NCI-H460 (cell line): ENCODE data around the gene LTBP1. TPM values are rescaled to one million over a fixed set of nuclear protein-coding genes. Genes with fewer than 3 reads are reported as not detected.

ENCODE experiments used
- DNase-seq: peaks from one replicate; pipeline ENCODE4 v3.0.0-alpha.2; 2016; ENCODE audit warnings: low read depth; ENCODE audit errors: extremely low read depth
- total RNA-seq: library from RNA; depleted of rRNA; stranded (reverse); fragments of >200 nt; shearing (Covaris generic); gene quantifications from 2 replicates; pipeline ENCODE4 v1.2.3, GENCODE V29; 2014

The LTBP1 gene
- total RNA-seq, 1 experiment from 2014 or later: 1.2 TPM

GRCh38 chr2:33104726-33105125, 158.0 kb downstream of the LTBP1 start:
- no peak for DNase-seq

DNA sequence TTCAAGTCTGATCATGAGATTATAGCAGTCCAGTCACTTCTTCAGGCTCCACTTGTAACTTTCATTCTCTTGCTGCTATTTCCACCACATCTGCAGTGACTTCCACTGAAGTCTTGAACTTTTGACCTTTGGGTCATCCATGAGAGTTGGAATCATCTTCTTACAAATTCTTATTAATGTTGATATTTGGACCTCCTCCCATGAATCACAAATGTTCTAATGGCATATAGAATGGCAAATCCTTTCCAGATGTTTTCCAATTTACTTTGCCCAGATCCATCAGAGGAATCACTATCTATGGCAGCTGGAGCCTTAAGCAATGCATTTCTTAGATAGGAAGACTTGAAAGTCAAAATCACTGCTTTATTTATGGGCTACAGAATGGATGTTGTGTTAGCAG, 159.4 kb downstream of the LTBP1 start:
- no peak for DNase-seq

GRCh38 chr2:33107690-33108482, 161.1 kb downstream of the LTBP1 start:
- DNase-seq: no peak

GRCh38 chr2:33108483-33109443, 162.0 kb downstream of the LTBP1 start:
- no peak for DNase-seq

- no peak for DNase-seq
Measured at GRCh38 chr2:33110461-33110860, 163.7 kb downstream of the LTBP1 start.

DNA sequence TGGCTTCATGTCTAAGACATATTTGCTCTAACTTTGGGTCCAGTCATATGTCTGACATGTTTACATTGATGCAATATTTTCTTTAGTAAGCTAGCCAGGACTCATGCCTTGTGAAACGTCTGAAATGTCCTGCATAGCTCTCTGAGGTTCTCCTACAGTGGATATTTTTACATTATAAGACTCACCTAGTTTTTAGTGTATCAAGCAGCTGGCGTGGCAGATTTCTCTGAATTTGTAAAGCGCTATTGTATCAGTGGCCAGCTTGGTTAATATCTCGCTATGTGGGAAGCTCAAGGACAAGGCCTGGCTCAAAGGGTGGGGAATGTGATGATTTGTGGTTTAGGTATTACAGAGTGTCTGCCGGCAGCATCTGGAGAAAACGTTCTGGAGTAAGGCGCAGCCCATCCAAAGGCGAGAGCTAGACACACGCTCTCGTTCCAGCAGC, 164.3 kb downstream of the LTBP1 start:
- DNase-seq: no peak

- no peak for DNase-seq
Measured at GRCh38 chr2:33115196-33115595, 168.4 kb downstream of the LTBP1 start.

- DNase-seq: no peak
Measured at GRCh38 chr2:33115728-33116127, 169.0 kb downstream of the LTBP1 start.

DNA sequence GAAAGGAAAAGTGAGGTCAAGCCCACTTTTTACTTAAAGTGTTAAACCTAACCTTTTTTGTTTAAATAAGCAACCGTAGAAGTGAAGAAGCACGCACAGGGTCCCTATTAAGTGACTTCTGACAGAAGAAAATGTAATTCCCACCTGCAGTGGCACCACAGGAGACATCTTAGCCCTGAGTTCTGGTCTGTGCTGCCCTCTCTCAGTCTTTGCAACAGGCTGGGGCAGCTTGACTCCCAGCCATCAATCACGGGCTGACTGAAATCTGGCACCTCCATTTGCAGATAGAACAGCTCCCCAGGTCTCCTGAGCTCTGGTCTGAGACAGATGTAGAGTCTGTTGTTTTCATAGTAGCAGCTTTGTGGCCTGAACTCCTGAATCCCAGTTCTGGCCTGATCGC, 170.0 kb downstream of the LTBP1 start:
- no peak for DNase-seq

DNA sequence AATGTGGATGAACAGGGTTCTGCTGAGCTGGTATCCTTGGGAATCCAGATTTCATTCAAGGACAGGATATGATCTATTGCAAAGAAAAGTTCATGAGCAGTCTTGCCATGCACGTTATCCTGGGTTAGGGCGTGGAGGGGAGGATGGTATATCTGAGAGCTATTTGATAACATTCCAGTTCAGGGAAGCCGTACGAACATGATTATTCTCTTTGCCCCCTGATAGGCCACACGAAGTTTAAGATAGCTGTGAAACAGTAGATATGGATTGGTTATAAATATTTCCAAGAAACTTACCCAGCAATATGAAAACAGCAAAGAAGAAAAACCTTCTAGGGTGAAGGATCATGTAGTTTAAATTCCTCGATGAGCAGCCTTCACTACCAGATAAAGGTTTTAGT, 171.9 kb downstream of the LTBP1 start:
- DNase-seq: no peak

GRCh38 chr2:33121416-33121815, 174.7 kb downstream of the LTBP1 start:
- DNase-seq: no peak

GRCh38 chr2:33121925-33122324, 175.2 kb downstream of the LTBP1 start:
- no peak for DNase-seq

GRCh38 chr2:33122726-33123125, 176.0 kb downstream of the LTBP1 start:
- DNase-seq: no peak

- no peak for DNase-seq
Measured at GRCh38 chr2:33123216-33123615, 176.5 kb downstream of the LTBP1 start.

- DNase-seq: no peak
Measured at GRCh38 chr2:33126552-33126951, 179.8 kb downstream of the LTBP1 start.

GRCh38 chr2:33126958-33127357, 180.2 kb downstream of the LTBP1 start:
- DNase-seq: no peak

DNA sequence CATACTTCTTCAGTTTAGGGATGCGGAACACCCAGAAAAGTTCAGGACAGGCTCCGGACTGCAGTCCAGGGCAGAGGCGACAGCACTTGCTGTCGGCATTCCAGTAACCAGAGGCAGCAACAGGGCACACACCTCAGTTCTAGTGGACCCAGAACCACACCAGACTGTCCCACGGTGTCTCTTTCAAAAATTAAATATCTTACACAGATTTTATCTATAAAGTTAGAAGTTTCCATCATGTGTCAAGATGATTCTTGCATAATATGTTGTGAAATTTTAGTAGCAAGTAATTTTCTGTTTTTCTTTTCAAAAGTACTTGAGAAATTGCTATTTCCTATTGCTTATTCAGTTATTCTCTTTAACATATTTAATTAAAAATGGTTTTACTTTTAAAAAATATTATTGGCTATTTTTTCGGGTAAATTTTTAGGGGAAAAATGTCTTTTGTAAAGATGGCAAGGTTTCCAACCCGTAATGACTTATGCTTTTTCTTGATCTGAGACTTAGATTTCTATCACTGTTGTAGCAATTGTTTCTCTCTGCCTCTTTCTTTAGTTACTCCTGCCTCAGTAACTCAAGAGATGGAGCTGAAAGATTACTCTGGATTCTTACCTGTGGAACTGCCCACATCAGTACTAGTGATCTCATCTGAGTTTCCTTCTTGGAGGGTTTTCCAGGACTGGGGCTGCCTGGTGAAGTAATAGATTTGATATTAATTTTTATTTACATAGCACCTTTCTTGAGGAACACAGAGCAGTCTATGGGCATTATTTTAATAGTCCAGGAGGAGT, 182.7 kb downstream of the LTBP1 start:
- DNase-seq: no peak

- DNase-seq: no peak
Measured at GRCh38 chr2:33130054-33130447, 183.3 kb downstream of the LTBP1 start.

DNA sequence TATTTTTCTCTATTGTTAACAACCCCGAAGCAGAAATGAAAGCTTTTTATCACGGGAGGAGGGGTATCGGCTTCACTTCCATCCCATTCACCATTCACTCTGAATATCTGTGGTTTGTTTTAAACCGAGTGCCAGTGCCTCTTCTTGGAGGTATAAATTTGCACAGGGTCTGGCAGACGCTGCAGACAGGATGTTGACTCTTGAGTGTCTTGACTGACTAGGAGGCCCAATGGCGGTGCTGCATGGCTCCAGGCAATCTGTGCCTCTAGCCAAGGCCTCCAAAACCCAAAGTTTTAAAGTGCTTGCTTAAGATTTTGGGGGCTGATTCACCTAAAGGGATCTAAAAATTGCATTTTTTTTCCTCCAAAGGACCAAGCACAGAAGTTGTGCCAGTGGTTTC, 183.8 kb downstream of the LTBP1 start:
- DNase-seq: no peak

- DNase-seq: no peak
Measured at GRCh38 chr2:33131111-33131510, 184.4 kb downstream of the LTBP1 start.

- DNase-seq: no peak
Measured at GRCh38 chr2:33131749-33132148, 185.0 kb downstream of the LTBP1 start.
